HG03103 (cell line): ENCODE data around the gene CSPG4.
A peak's percentile ranks its signal among the peaks of the same experiment; 100 is the strongest.
"Not testable (repeated sequence)": the region's sequence is repeated elsewhere in the genome, so short reads cannot be mapped to it uniquely, and the experiment has no call there.

Experiments
- ATAC-seq: cut with Tn5 transposase; IDR thresholded peaks from one replicate; pipeline ENCODE4 v1.9.1; 2021; ENCODE audit warnings: low read depth; ENCODE audit not compliant: unreplicated experiment

CSPG4 gene

GRCh38 chr15:75712668-75713337 lies at the start of gene CSPG4:
TSS of gene CSPG4 (minus strand) at chr15:75712848. CDS start at chr15:75712755, 93 bp downstream.
- no peak for ATAC-seq

GRCh38 chr15:75762357-75762718 lies 49.7 kb upstream of the CSPG4 start:
- not testable (repeated sequence) for ATAC-seq

GRCh38 chr15:75761446-75762356 lies 49.1 kb upstream of the CSPG4 start:
- ATAC-seq = no peak

- no peak for ATAC-seq
These were observed 48.2 kb upstream of the CSPG4 start for GRCh38 chr15:75760704-75761435.

GRCh38 chr15:75760131-75760520 lies 47.5 kb upstream of the CSPG4 start:
- not testable (repeated sequence) for ATAC-seq

- ATAC-seq = no peak
These were observed 46.9 kb upstream of the CSPG4 start for GRCh38 chr15:75759416-75760130.

- ATAC-seq = peak; percentile 79
These were observed 45.6 kb upstream of the CSPG4 start for GRCh38 chr15:75758071-75758872.

GRCh38 chr15:75754871-75755270 lies 42.2 kb upstream of the CSPG4 start:
- not testable (repeated sequence) for ATAC-seq

- no peak for ATAC-seq
These were observed 40.5 kb upstream of the CSPG4 start for GRCh38 chr15:75753145-75753544.

GRCh38 chr15:75751891-75752290 lies 39.2 kb upstream of the CSPG4 start:
- ATAC-seq = no peak

GRCh38 chr15:75751116-75751875 lies 38.6 kb upstream of the CSPG4 start:
- no peak for ATAC-seq

- no peak for ATAC-seq
These were observed 37.8 kb upstream of the CSPG4 start for GRCh38 chr15:75750261-75751050.

GRCh38 chr15:75749820-75750219 lies 37.2 kb upstream of the CSPG4 start:
- ATAC-seq = no peak

GRCh38 chr15:75748882-75749281 lies 36.2 kb upstream of the CSPG4 start:
- not testable (repeated sequence) for ATAC-seq

- not testable (repeated sequence) for ATAC-seq
These were observed 34.5 kb upstream of the CSPG4 start for GRCh38 chr15:75747121-75747520.

GRCh38 chr15:75745305-75745704 lies 32.7 kb upstream of the CSPG4 start:
- no peak for ATAC-seq

- ATAC-seq = not testable (repeated sequence)
These were observed 29.7 kb upstream of the CSPG4 start for GRCh38 chr15:75742346-75742745.

GRCh38 chr15:75739791-75740190 lies 27.1 kb upstream of the CSPG4 start:
- ATAC-seq = no peak
